HCT116 (cell line): ENCODE results near the gene FAM156B.
"Not testable (repeated sequence)": the region's sequence is repeated elsewhere in the genome, so short reads cannot be mapped to it uniquely, and the experiment has no call there.

Source experiments
- CBX3 ChIP-seq: IDR thresholded peaks from 2 replicates; pipeline ENCODE4 v1.6.1; 2012; ENCODE audit warnings: low read depth
- CEBPB ChIP-seq: IDR thresholded peaks from 2 replicates; pipeline ENCODE4 v1.6.1; 2012; ENCODE audit warnings: low read depth
- EZH2phosphoT487 ChIP-seq: fragments of 200-600 bp; IDR thresholded peaks from 2 replicates; pipeline ENCODE4 v1.6.1; 2018; ENCODE audit warnings: antibody characterized with exemption, borderline replicate concordance
- YY1 ChIP-seq: IDR thresholded peaks from 2 replicates; pipeline ENCODE4 v1.6.1; 2011; ENCODE audit warnings: low read length, low read depth, moderate library complexity, mild to moderate bottlenecking; ENCODE audit not compliant: insufficient replicate concordance; ENCODE audit errors: extremely low read depth
- TF ChIP-seq, protein P1 (sequence below), 3 experiments: fragments of 200-600 bp in 1 of 3; sonication (generic) in 1 of 3; IDR thresholded peaks in 2 of 3; conservative IDR thresholded peaks in 1 of 3; 2 replicates each; pipeline ENCODE4 v1.5.1; 2012 to 2017; ENCODE audit warnings: low read depth in 2 of 3, low read length in 2 of 3, antibody characterized with exemption in 1 of 3, borderline replicate concordance in 1 of 3, control low read depth in 1 of 3, mild to moderate bottlenecking in 1 of 3, mixed read lengths in 1 of 3, mixed run types in 1 of 3, moderate library complexity in 1 of 3; ENCODE audit not compliant: insufficient read depth in 1 of 3
- TF ChIP-seq, protein P2 (sequence below): IDR thresholded peaks from 2 replicates; pipeline ENCODE4 v1.6.1; 2011; ENCODE audit warnings: mild to moderate bottlenecking, low read length, moderate library complexity; ENCODE audit not compliant: insufficient replicate concordance; ENCODE audit errors: extremely low read depth

DNA sequence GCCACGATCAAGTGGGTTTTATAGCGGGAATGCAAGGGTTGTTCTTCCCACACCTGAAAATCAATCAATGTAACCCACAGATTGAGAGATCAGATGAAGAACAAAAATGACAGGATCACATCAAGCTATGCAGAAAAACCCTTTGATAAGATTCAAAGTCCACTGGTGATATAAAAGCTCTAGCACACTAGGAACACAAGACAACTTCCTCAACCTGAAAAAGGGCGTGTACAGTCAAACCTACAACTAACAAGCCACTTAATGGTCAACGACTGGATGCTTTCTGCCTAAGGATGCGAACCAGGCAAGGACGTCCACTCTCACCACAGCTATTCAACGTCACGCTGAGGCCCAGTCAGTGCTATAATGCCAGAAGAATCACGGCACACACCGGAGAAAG lies 52.8 kb downstream of the FAM156B start:
- not testable (repeated sequence) for TF ChIP-seq YY1, EZH2phosphoT487, CBX3, CEBPB
- TF ChIP-seq, protein P1, sequence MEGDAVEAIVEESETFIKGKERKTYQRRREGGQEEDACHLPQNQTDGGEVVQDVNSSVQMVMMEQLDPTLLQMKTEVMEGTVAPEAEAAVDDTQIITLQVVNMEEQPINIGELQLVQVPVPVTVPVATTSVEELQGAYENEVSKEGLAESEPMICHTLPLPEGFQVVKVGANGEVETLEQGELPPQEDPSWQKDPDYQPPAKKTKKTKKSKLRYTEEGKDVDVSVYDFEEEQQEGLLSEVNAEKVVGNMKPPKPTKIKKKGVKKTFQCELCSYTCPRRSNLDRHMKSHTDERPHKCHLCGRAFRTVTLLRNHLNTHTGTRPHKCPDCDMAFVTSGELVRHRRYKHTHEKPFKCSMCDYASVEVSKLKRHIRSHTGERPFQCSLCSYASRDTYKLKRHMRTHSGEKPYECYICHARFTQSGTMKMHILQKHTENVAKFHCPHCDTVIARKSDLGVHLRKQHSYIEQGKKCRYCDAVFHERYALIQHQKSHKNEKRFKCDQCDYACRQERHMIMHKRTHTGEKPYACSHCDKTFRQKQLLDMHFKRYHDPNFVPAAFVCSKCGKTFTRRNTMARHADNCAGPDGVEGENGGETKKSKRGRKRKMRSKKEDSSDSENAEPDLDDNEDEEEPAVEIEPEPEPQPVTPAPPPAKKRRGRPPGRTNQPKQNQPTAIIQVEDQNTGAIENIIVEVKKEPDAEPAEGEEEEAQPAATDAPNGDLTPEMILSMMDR (IDR thresholded peaks at IDR 0.05 in 2 of 3, conservative IDR thresholded peaks at IDR 0.05 in 1 of 3; ENCODE audit: borderline replicate concordance in 1 of 3, insufficient read depth in 1 of 3, low read depth in 2 of 3, low read length in 2 of 3) = not testable (repeated sequence)
- TF ChIP-seq, protein P2, sequence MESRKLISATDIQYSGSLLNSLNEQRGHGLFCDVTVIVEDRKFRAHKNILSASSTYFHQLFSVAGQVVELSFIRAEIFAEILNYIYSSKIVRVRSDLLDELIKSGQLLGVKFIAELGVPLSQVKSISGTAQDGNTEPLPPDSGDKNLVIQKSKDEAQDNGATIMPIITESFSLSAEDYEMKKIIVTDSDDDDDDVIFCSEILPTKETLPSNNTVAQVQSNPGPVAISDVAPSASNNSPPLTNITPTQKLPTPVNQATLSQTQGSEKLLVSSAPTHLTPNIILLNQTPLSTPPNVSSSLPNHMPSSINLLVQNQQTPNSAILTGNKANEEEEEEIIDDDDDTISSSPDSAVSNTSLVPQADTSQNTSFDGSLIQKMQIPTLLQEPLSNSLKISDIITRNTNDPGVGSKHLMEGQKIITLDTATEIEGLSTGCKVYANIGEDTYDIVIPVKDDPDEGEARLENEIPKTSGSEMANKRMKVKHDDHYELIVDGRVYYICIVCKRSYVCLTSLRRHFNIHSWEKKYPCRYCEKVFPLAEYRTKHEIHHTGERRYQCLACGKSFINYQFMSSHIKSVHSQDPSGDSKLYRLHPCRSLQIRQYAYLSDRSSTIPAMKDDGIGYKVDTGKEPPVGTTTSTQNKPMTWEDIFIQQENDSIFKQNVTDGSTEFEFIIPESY = not testable (repeated sequence)
